HL-60/S4 (cell line): ENCODE data around the gene GSKIP.
"Not testable (repeated sequence)": the region's sequence is repeated elsewhere in the genome, so short reads cannot be mapped to it uniquely, and the experiment has no call there.

Source experiments
- in situ Hi-C: fragments of 300-500 bp; cut with MboI; formaldehyde crosslinking; loops from 2 replicates; pipeline ENCODE4 v1.14.3; 2022; ENCODE audit warnings: low sequenced_read_pairs

The GSKIP gene

GRCh38 chr14:96362965-96363750 is at the start of gene GSKIP, which contains the start of gene ATG2B:
TSS of gene GSKIP (plus strand) at chr14:96363526. CDS start at chr14:96382248, 18,722 bp downstream.
TSS of gene ATG2B (minus strand) at chr14:96363341. CDS start at chr14:96362976, 365 bp downstream.
- in situ Hi-C loops = no loop called here

GRCh38 chr14:96316087-96316486 is 47.2 kb upstream of the GSKIP start:
- in situ Hi-C loops = no loop called here

- in situ Hi-C loops = no loop called here
Observed at GRCh38 chr14:96318836-96319235, 44.5 kb upstream of the GSKIP start.

- in situ Hi-C loops = no loop called here
Observed at GRCh38 chr14:96320605-96321004, 42.7 kb upstream of the GSKIP start.

GRCh38 chr14:96324219-96324618 is 39.1 kb upstream of the GSKIP start:
- in situ Hi-C loops = no loop called here

GRCh38 chr14:96338551-96338950 is 24.8 kb upstream of the GSKIP start:
- in situ Hi-C loops = no loop called here

- in situ Hi-C loops = no loop called here
Observed at GRCh38 chr14:96341323-96341722, 22.0 kb upstream of the GSKIP start.

- in situ Hi-C loops = no loop called here
Observed at GRCh38 chr14:96345669-96346068, 17.7 kb upstream of the GSKIP start.

GRCh38 chr14:96347957-96348356 is 15.4 kb upstream of the GSKIP start:
- in situ Hi-C loops = not testable (repeated sequence)

GRCh38 chr14:96349286-96350075 is 13.8 kb upstream of the GSKIP start:
- in situ Hi-C loops = no loop called here

- in situ Hi-C loops = no loop called here
Observed at GRCh38 chr14:96351986-96352385, 11.3 kb upstream of the GSKIP start.

GRCh38 chr14:96352708-96353107 is 10.6 kb upstream of the GSKIP start:
- in situ Hi-C loops = no loop called here

GRCh38 chr14:96354246-96354645 is 9.1 kb upstream of the GSKIP start:
- in situ Hi-C loops = no loop called here

GRCh38 chr14:96357216-96357615 is 6.1 kb upstream of the GSKIP start:
- in situ Hi-C loops = no loop called here

GRCh38 chr14:96359959-96360358 is 3.4 kb upstream of the GSKIP start:
- in situ Hi-C loops = no loop called here

GRCh38 chr14:96362071-96362964 is 1.0 kb upstream of the GSKIP start:
- in situ Hi-C loops = no loop called here

GRCh38 chr14:96363751-96364336 is 518 bp downstream of the GSKIP start:
- in situ Hi-C loops = no loop called here

- in situ Hi-C loops = no loop called here
Observed at GRCh38 chr14:96364962-96365361, 1.6 kb downstream of the GSKIP start.

- in situ Hi-C loops = no loop called here
Observed at GRCh38 chr14:96368534-96368933, 5.2 kb downstream of the GSKIP start.

GRCh38 chr14:96370528-96370927 is 7.2 kb downstream of the GSKIP start:
- in situ Hi-C loops = no loop called here

GRCh38 chr14:96373538-96373937 is 10.2 kb downstream of the GSKIP start:
- in situ Hi-C loops = no loop called here
